Skin epidermis (tissue), 12 donors: ENCODE results near the gene KIAA1671.

Experiments used
- H3K27ac ChIP-seq, 21 experiments: fragments of 200-600 bp; sonication (generic) in 11 of 21; one replicate each; pipeline ENCODE4 v1.5.0; 2020; ENCODE audit warnings: mild to moderate bottlenecking in 3 of 21, inconsistent platforms in 2 of 21, moderate library complexity in 2 of 21
- H3K4me3 ChIP-seq, 7 experiments: fragments of 200-600 bp; sonication (generic) in 2 of 7; one replicate each; pipeline ENCODE4 v1.5.0; 2020; ENCODE audit warnings: inconsistent platforms in 2 of 7, mild to moderate bottlenecking in 2 of 7, moderate library complexity in 1 of 7

The KIAA1671 gene

DNA sequence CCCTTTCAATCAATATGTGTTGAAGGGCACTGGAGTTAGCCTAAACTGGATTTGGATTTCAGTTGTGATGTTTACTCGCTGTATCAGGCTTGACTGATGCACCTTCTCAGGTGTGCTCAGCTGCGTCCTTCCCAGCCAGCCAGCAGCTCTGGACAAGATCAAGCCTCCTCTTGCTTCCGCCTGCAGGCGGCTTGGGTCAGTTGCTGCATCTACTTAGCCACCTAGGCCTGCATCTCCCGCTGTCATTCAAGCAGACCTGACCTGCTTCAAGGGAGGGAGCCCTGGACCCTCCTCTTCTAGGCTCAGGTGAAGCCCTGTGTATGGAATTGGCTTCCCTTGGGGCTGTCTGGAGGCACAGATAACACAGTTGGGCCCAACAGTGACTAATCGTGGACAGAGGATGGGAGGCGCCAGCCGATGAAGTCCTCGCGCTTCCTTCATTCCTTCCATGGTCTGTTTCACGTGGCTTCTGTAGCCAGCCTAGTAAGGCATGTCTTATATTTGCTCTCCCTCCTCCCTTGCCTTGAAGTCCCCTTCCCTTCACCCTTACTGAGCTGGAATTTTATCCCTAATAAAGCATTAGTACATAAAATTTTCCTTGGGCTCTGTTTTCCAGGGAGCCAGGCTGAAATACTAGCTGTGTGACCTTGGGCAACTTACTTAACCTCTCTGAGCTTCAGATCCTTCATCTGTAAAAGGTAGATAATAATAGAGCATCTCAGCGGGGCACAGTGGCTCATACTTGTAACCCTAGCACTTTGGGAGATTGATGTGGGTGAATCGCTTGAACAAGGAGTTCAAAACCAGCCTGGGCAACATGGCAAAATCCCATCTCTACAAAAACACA, 3.9 kb upstream of the KIAA1671 start:
- no peak overlapping the region for H3K4me3 ChIP-seq
- H3K27ac ChIP-seq = no peak overlapping the region

DNA sequence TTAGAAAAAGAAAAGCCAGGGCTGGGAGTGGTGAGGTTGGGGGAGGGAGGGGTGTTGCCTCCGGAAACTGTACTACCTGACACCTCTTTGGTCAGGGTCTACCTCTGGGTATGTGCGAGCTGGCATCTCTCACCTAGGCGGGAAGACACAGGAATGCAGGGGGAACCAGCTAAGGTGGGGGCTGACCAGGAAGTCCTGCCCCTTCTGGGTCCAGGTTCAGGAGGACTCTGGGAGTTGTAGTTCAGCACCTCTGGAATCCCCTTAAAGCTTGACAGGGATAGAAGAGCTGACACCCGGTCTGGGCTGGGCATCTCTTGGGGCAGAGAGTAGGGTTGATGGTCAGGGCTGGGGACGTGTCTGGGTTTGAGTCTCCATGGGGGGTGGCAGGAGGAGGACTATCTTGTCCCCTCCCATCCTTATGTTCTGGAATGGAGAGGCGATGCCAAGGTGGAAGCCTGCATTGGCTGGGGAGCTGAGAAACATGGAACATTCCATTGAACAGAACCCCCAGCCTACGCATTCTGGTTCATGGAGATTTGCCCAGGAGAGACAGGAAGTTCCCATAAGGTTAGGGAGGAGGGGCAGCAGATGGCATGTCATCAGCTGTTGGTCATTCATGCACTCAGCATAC, 2.1 kb upstream of the KIAA1671 start:
- Histone ChIP-seq H3K4me3 (no peak overlapping the region), H3K27ac (no peak overlapping the region)

DNA sequence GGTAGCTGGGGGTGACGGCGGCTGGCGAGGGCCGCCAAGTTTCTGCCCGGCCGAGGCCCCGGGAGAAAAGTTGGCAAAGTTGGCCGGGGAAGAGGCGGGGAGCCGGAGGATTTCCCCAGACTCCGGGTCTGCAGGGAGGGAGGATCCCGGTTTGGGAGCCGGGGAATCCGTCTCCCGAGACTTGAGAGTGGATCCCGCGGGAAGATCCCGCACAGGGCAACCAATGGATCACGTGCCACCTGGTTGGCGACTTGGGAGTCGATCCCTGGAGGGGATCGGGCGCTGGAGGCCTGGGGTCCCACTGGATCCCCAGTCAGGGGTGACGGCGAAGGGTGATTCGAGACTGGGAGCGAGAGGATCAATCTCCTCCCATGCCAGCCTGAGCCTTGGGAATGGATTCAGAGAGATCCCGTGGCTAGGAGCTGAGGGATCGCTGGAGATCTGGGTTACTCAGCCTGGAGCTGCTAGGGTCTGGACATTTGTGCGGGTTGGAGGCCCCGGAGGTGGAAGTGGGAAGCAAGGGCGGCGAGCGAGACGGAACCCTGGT, 394 bp downstream of the KIAA1671 start:
- peak overlapping the region in 20 of 21 experiments; percentile 42 to 89 (median 77) for H3K27ac ChIP-seq
- peak overlapping the region; percentile 42 to 83 (median 60) for H3K4me3 ChIP-seq

DNA sequence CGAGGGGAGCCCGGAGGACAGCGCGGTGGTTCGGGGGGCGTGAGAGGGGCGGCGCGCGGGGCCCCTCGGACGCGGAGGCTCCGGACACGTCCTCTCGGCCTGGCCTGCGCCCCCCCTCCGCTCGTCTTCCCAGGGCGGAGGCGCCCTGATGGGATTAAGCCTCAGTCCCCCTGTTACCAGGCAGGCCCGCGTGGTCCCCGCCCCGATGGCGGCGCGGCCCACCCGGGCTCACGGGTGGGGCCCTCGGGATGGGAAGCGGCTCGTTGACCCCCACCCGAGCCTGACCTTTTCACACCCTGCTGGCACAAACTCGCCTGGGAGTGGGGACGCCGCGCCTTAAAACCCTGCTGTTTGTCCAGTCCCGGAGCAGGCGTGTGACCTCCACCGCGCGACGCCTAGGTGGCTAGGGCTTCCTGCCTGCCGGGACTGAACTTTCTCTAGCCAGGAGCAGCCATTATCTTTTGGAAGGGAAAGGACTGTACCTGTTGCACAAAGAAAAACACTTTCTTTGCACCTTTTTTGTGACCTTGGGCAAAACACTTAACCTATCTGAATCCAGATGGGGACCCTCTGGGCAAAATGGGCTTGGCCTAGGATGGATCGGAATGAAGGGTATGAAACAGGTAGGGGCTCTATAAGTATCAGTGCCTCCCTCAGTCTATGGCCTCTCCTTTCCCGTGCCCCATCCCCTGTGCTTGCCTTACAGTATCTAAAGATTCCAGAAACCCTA, 1.0 kb downstream of the KIAA1671 start:
- Histone ChIP-seq H3K4me3 (peak overlapping the region; percentile 42 to 83 (median 60)), H3K27ac (peak overlapping the region in 20 of 21 experiments; percentile 42 to 89 (median 77))

DNA sequence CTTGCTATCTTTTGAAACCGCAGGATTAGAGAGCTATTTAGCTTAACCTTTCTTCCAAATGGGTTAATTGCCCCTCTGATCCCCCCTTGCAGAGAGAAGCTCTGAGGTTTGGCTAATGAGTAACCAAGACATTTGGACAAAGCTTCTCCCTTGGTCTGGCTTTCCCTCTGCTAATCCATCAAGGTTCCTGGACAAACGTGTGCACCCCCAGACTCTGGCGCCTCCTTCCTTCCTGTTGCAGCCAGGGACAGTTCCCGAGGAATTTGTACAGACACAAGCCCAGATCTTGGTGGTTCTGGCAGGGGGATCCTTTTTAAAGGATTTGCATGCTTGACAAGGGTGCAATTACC, 1.6 kb downstream of the KIAA1671 start:
- Histone ChIP-seq H3K27ac (peak overlapping the region in 5 of 21 experiments; percentile 25 to 86 (median 77)), H3K4me3 (peak overlapping the region in 4 of 7 experiments; percentile 42 to 83 (median 64))

DNA sequence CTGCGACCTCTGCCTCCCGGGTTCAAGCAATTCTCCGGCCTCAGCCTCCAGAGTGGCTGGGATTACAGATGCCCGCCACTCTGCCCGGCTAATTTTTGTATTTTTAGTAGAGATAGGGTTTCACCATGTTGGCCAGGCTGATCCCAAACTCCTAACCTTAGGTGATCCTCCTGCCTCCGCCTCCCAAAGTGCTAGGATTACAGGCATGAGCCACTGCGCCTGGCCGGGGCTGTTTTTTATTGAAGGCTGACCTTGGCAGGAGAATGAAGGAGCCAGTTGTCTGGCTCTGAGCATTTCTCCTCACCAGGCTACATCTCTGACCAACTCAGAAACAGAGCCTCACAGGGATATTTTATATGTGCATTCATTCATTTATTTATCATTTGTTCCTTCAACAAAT, 2.3 kb downstream of the KIAA1671 start:
- H3K4me3 ChIP-seq = no peak overlapping the region
- H3K27ac ChIP-seq = no peak overlapping the region

DNA sequence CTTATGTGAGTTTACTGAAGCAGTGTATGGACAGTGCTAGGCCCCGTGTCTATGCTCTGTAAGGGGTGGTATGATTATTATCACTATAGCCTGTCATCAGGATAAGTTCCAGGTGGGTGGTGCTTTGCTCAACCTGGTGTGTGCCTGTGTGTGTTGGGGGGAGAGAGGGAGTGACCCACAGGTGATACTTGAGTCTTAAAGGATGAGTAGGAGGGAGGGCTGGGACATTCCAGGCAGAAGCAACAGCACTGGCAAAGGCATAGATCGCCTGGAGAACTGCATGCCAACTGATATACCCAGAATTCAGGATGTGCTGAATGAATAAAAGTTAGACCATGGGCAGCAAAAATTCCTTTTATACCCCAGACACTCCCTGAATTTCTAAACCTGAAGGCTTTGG, 4.5 kb downstream of the KIAA1671 start:
- Histone ChIP-seq H3K4me3 (no peak overlapping the region), H3K27ac (no peak overlapping the region)

DNA sequence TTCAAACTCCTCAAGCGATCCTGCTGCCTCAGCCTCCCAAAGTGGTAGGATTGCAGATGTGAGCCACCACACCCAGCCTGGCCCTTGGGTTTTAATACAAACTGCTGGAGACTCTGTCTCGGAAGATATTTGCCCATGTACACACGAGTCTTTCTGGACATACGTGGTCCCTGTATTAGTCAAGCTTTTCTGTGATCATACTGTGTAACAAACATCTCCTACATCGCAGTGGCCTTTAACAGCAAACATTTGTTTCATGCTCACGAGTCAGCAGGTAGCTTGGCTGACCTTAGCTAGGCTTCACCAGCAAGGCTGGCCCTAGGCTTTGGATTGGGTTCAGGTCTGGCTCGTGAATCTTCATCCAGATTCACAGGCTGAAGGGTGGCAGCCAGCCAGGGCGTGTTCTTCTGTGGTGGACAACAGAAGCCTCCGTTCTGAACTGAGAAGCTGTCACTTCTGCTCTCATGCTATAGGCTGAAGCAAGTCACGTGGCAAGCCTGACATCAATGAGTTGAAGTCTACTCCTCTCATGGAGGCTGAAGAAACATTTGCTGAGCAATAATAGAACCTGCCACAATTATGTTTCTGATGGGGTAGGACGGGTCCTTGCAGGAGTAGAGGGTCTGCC, 8.8 kb downstream of the KIAA1671 start:
- H3K4me3 ChIP-seq = no peak overlapping the region
- H3K27ac ChIP-seq = no peak overlapping the region

DNA sequence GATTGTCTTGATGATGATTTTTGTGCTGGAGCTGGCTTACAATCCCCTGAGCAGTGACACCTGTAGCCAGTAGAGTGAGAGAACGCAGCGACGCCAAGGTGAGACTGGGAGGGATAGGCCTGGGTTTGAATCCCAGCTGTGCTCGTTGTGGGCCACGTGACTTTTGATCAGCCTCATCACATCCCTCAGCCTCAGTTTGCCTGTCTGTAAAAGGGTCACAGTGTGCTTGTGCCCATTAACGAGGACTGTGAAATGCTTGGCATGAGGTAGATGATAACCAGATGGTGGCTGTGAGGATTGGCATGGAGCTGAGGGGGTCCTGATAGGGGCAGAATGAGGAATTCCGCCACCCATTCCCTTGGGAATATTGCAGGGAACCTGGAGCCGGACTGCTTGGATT, 9.6 kb downstream of the KIAA1671 start:
- H3K27ac ChIP-seq = no peak overlapping the region

DNA sequence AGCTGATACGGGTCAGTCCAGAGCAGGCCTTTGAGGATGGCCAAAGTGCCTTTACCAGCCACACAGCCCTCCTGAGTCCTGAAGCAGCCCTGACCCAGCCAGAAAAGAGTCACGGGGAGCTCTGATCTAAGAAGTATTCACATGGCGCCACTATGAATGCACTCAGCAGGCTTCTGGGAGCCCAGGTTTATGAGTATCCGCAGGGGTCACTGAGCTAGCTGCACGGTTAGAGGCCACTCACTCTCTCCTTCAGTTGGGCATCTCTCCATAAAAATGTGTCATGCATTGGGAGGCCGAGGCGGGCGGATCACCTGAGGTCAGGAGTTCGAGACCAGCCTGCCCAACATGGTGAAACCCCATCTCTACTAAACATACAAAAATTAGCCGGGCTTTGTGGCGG, 10.3 kb downstream of the KIAA1671 start:
- Histone ChIP-seq H3K27ac (no peak overlapping the region), H3K4me3 (no peak overlapping the region)

More for the DNA sequence above, 9.6 kb downstream of the KIAA1671 start:
- no peak overlapping the region for H3K4me3 ChIP-seq

DNA sequence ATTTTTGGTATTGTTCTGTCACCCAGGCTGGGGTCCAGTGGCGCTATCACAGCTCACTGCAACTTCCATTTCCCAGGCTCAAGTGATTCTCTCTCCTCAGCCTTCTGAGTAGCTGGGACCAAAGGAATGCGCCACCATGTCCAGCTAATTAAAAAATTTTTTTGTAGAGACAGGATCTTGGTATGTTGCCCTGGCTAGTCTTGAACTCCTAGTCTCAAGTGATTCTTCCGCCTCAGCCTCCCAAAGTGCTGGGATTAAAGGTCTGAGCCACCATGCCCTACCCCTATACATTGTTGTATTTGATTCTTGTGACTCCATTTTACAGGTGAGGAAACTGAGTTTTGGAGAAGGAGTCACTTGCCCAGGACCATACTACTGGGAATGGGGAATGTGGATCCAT, 11.9 kb downstream of the KIAA1671 start:
- no peak overlapping the region for H3K4me3 ChIP-seq
- no peak overlapping the region for H3K27ac ChIP-seq

DNA sequence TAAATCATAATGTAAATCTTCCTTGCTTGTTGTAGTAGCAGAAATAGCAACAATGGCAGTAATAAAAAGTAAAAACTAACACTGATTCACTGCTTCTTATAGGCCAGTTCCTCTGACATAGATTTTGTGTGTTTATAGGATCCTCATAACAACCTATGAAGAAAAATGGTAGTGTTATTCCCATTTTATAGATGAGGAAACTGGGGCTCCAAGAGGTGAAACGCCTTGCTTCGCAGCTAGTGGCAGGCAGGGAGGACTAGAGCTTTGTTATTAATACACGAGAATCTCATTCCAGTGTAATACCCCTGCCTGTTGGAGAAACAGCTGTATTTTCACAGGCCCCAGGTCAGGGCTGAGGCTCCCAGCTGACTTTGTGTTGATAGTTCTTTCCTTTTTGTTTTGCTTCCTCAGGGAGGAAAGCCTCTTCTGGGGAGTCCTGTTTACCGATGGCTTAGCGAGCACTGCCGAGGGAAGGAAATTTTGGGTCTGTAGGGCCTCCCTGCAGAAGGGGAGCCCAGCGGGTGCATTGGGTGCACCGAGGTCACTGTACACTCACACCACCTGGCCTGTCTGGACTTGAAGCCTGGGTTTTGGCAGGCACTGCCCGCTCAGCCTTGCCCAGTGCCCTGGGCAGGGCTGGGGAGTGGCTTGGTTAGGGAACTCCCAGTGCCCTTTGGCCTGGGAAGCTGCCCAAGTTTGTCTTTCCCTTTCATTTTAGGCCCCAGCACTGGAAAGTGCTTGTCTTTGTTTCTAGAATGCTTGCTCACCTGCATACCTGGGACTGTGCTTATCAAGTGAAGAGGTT, 13.5 kb downstream of the KIAA1671 start:
- Histone ChIP-seq H3K4me3 (no peak overlapping the region), H3K27ac (peak overlapping the region in 11 of 21 experiments; percentile 1 to 77 (median 46))

DNA sequence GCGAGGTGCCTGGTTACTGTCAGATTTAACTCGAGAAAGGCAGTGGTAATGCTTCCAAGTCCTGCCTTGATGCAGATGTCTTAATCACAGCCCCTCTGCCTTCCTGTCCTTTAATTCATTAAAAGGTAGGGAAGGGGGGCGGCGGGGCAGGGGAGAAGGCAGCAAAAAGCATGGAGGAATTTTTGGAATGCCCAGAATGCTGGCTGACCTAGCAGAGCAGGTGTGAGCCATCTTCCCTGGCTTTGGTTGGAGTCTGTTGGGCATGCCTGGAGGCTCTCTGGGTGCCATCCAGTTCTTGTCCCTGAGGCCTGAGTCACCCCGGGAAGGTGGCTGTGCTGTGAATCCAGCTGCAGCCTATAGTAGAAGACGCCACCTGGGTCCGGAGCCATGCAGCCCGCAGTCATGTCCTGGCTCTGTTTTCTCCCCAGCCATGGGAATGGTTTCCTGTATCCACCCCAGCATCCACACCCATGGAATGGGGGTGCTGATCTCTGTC, 15.6 kb downstream of the KIAA1671 start:
- Histone ChIP-seq H3K27ac (peak overlapping the region in 4 of 21 experiments; percentile 2 to 27 (median 6)), H3K4me3 (no peak overlapping the region)

DNA sequence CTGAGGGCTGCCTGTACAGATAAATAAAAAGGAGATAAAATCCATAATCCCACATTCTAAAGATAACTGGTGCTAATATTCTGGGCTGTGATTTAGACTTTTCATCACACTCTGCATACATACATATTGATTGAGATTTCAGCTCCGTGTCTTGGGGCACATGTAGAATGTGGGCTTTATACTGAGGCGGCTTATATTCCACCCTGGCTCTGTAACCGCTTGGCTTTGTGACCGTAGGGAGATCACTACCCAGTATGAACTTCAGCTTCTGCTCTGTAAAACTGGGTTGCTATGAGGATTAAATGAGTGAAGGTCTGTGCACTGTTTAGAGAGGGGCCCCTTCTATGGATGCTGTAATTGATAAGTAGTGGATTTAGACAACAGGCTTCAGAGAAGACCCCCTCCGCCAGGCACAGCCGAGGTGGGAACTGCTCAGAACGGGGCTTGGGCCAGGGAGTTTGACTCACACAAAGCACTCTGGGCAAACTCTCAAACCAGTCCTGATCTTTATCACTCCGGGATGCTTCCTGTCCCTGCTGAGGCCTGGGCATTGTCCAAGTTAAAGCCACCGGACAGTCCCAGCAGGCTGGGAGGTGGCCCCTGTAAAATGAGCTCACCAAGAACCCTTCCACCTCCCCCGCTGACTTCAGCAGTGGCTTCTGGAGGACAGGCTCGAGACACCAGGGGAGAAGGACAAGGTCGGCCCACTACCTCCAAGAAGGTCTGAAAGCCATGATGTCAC, 17.2 kb downstream of the KIAA1671 start:
- H3K27ac ChIP-seq = peak overlapping the region in 13 of 21 experiments; percentile 10 to 73 (median 47)
- no peak overlapping the region for H3K4me3 ChIP-seq

DNA sequence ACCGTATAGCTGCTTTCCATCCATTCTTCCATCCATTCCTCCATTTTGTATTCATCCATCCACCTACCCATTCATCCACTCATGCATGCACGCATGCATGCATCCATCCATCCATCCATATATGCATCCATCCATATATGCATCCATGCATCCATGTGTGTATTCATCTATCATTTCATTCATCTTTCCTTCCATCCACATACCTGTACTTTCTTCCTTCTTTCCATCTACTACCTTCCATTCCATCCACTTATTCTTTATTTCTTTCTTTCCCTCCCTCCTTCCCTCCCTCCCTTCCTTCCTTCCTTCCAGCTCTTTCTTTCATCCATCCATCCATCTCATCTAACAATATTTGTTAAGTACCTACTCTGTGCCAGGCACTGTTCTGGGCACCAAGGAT, 19.9 kb downstream of the KIAA1671 start:
- Histone ChIP-seq H3K27ac (no peak overlapping the region), H3K4me3 (no peak overlapping the region)

DNA sequence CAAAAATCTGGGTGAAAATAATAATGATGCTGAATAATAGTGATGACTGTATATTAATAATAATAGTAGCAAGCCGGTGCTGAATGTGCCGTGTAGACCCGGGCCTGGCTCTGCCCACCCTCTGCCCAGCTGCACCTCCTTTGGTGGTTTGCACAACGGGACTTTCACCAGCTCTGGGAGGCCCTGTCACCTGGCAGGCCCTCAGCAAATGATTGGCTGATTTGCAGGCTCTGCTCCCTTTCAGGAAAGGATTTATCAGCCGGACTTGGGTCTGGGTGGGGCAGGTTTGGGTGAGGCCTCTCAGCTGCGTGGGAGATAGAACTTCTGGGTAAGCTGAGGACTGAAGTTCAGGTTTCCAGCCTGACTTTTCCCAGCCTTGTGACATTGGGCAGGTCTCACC, 21.4 kb downstream of the KIAA1671 start:
- no peak overlapping the region for H3K4me3 ChIP-seq
- H3K27ac ChIP-seq = peak overlapping the region in 5 of 21 experiments; percentile 1 to 57 (median 15)

DNA sequence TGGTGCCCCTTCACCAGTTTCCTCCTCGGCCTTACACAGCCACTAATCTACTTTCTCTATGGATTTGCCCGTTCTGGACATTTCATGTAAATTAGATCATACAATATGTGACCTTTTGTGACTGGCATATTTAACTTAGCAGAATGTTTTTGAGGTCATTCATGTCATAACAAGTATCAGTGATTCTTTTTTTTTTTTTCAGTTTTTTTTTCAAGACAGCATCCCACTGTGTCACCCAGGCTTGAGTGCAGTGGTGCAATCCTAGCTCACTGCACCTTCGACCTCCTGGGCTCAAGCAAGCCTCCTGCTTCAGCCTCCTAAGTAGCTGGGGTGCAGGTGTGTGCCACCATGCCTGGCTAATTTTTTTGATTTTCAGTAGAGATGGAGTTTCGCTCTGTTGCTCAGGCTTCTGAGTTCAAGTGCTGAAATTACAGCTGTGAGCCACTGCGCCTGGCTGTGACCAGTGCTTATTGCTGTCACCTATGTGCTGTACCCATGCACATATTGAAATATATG, 22.7 kb downstream of the KIAA1671 start:
- peak overlapping the region in 6 of 21 experiments; percentile 32 to 97 (median 87) for H3K27ac ChIP-seq

DNA sequence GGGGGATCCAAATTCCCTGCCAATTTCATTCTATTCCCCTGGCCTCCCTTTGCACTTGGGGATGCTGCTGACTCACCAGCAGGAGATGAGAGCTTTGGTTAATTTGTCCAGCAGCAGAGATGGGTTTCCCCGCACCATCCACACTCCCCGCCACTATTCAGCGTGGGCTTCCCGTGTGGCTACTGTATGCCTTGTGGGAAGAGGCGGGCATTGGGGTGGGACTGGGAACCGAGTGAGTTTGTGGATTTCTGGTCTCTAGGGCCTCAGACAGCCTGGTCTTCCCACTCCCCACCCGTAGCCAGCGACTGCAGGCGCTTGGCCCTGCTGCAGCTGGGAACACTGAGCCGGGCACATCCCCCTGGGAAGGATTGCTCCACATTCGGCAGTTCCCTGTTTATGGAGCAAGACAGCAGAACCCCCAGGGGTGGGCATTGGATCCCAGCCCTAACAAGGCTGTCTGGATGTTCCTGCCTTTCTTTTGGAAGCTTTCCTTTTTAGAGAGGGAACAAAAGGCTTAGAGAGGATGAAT, 23.4 kb downstream of the KIAA1671 start:
- no peak overlapping the region for H3K4me3 ChIP-seq
- peak overlapping the region; percentile 44 to 97 (median 84) for H3K27ac ChIP-seq

More for the DNA sequence above, 22.7 kb downstream of the KIAA1671 start:
- no peak overlapping the region for H3K4me3 ChIP-seq
